ENCODE data around the gene TST.

Gene TST

GRCh38 chr22:37059876-37060449, 40.7 kb upstream of the TST start:
- CTCF ChIA-PET, result interaction anchor here (2.0 to 2.1 kb wide), 2 partner anchors 15 to 17 kb away, joined by 4 to 7 read pairs; no protein-coding TSS in a partner anchor
- no peak for TF ChIP-seq CTCF (IDR thresholded peaks at IDR 0.05; ENCODE audit: control extremely low read depth, extremely low read depth, low read depth, missing control alignments)
- POLR2A ChIA-PET, result no interaction called here
- DNase-seq (ENCODE audit: extremely low spot score), result no peak

GRCh38 chr22:37058917-37059701, 39.9 kb upstream of the TST start:
- no peak for TF ChIP-seq CTCF (IDR thresholded peaks at IDR 0.05; ENCODE audit: control extremely low read depth, extremely low read depth, low read depth, missing control alignments)
- no peak for DNase-seq (ENCODE audit: extremely low spot score)
- POLR2A ChIA-PET, result no interaction called here
- CTCF ChIA-PET, result interaction anchor here (2.0 kb wide), 1 partner anchor 14 kb away, joined by 4 read pairs; no protein-coding TSS in a partner anchor

- ChIA-PET POLR2A (no interaction called here), CTCF (interaction anchor here (2.0 kb wide), 1 partner anchor 13 kb away, joined by 4 read pairs; no protein-coding TSS in a partner anchor)
- no peak for DNase-seq (ENCODE audit: extremely low spot score)
- TF ChIP-seq CTCF (IDR thresholded peaks at IDR 0.05; ENCODE audit: control extremely low read depth, extremely low read depth, low read depth, missing control alignments), result no peak
Measured at GRCh38 chr22:37057796-37058510, 38.7 kb upstream of the TST start.

GRCh38 chr22:37057226-37057625, 38.0 kb upstream of the TST start:
- ChIA-PET POLR2A (no interaction called here), CTCF (interaction anchor here (1.6 kb wide), 1 partner anchor 203 kb away, joined by 3 read pairs; no protein-coding TSS in a partner anchor)
- DNase-seq (ENCODE audit: extremely low spot score), result no peak
- TF ChIP-seq CTCF (IDR thresholded peaks at IDR 0.05; ENCODE audit: control extremely low read depth, extremely low read depth, low read depth, missing control alignments), result no peak

- TF ChIP-seq CTCF (IDR thresholded peaks at IDR 0.05; ENCODE audit: control extremely low read depth, extremely low read depth, low read depth, missing control alignments), result no peak
- CTCF ChIA-PET, result interaction anchor here (1.6 to 3.5 kb wide), 2 partner anchors 11 to 204 kb away, joined by 3 to 34 read pairs; no protein-coding TSS in a partner anchor
- DNase-seq (ENCODE audit: extremely low spot score), result no peak
- POLR2A ChIA-PET, result no interaction called here
Measured at GRCh38 chr22:37056246-37056645, 37.0 kb upstream of the TST start.

- no peak for TF ChIP-seq CTCF (IDR thresholded peaks at IDR 0.05; ENCODE audit: control extremely low read depth, extremely low read depth, low read depth, missing control alignments)
- POLR2A ChIA-PET, result no interaction called here
- CTCF ChIA-PET, result interaction anchor here (0.8 to 3.5 kb wide), 8 partner anchors 10 to 205 kb away, joined by 3 to 34 read pairs (median 4); no protein-coding TSS in a partner anchor
- DNase-seq (ENCODE audit: extremely low spot score), result no peak
Measured at GRCh38 chr22:37054600-37055365, 35.5 kb upstream of the TST start.
